SKM-1 treated with dmso at 0.1 percent for 144 hours (cell line): ENCODE results near the gene TAF7L.

Source experiments
- DNase-seq: peaks from one replicate; lab custom pipeline; 2025; ENCODE audit not compliant: unreplicated experiment; lab: John Stamatoyannopoulos, UW

The TAF7L gene

GRCh38 chrX:101223226-101223625 is 67.9 kb downstream of the TAF7L start:
- DNase-seq, result no peak

GRCh38 chrX:101220662-101221260 is 70.4 kb downstream of the TAF7L start:
- no peak for DNase-seq

GRCh38 chrX:101219864-101220346 is 71.2 kb downstream of the TAF7L start:
- DNase-seq, result no peak

GRCh38 chrX:101219116-101219863 is 71.8 kb downstream of the TAF7L start, which contains the start of gene DRP2:
TSS of gene DRP2 (plus strand) at chrX:101219786. CDS start at chrX:101231648, 11,862 bp downstream.
- no peak for DNase-seq
